Neural crest cell (in vitro differentiated cells): ENCODE data around the gene CNOT4. TPM values are rescaled to one million over a fixed set of nuclear protein-coding genes. Genes with fewer than 3 reads are reported as not detected.
"Not testable (repeated sequence)": the region's sequence is repeated elsewhere in the genome, so short reads cannot be mapped to it uniquely, and the experiment has no call there.

Source experiments
- DNase-seq: peaks from one replicate; pipeline ENCODE4 v3.0.0; 2021; ENCODE audit warnings: low read depth, mixed read lengths, low spot score
- H3K27ac Mint-ChIP-seq: one replicate; pipeline ENCODE4 v1.8.0; 2021; ENCODE audit warnings: mild to moderate bottlenecking, mixed read lengths; ENCODE audit not compliant: unreplicated experiment
- H3K27me3 Mint-ChIP-seq: 2 replicates; pipeline ENCODE4 v1.8.0; 2021; ENCODE audit warnings: low read depth, mild to moderate bottlenecking, mixed read lengths
- H3K36me3 Mint-ChIP-seq: 2 replicates; pipeline ENCODE4 v1.8.0; 2021; ENCODE audit warnings: low read depth, mild to moderate bottlenecking, mixed read lengths
- H3K4me1 Mint-ChIP-seq: 2 replicates; pipeline ENCODE4 v1.8.0; 2021; ENCODE audit warnings: mixed read lengths
- H3K4me3 Mint-ChIP-seq: one replicate; pipeline ENCODE4 v1.8.0; 2021; ENCODE audit warnings: mild to moderate bottlenecking, mixed read lengths
- H3K9me3 Mint-ChIP-seq: 2 replicates; pipeline ENCODE4 v1.8.0; 2021; ENCODE audit warnings: mixed read lengths
- CTCF ChIP-seq: fragments of 200-600 bp; sonication (generic); conservative IDR thresholded peaks from 2 replicates; pipeline ENCODE4 v1.5.0; 2021; ENCODE audit warnings: antibody characterized with exemption, mild to moderate bottlenecking
- total RNA-seq: library from RNA; stranded (reverse); gene quantifications from 2 replicates; pipeline ENCODE4 v1.2.1, GENCODE V29; 2021

CNOT4 gene
- total RNA-seq, 1 donor from 2014 or later = 31.1 TPM

GRCh38 chr7:135353832-135354231, 156.1 kb downstream of the CNOT4 start:
- TF ChIP-seq CTCF = no peak
- Mint-ChIP-seq H3K9me3 (no peaks in the 10 kb centered on the region), H3K27ac (no peak overlapping the region), H3K36me3 (no peaks in the 10 kb centered on the region), H3K4me1 (no peaks in the 10 kb centered on the region), H3K4me3 (no peak overlapping the region), H3K27me3 (peaks cover 2% of the 10 kb centered on the region)
- no peak for DNase-seq

GRCh38 chr7:135352285-135352684, 157.6 kb downstream of the CNOT4 start:
- TF ChIP-seq CTCF = no peak
- no peak for DNase-seq
- H3K4me3 Mint-ChIP-seq = no peak overlapping the region

GRCh38 chr7:135351070-135351469, 158.8 kb downstream of the CNOT4 start:
- not testable (repeated sequence) for H3K4me1 Mint-ChIP-seq, H3K27ac Mint-ChIP-seq, DNase-seq, H3K9me3 Mint-ChIP-seq, H3K27me3 Mint-ChIP-seq, H3K36me3 Mint-ChIP-seq, H3K4me3 Mint-ChIP-seq

More at GRCh38 chr7:135352285-135352684, 157.6 kb downstream of the CNOT4 start:
- Mint-ChIP-seq H3K36me3 (no peaks in the 10 kb centered on the region), H3K27me3 (peaks cover 2% of the 10 kb centered on the region), H3K9me3 (no peaks in the 10 kb centered on the region), H3K27ac (no peak overlapping the region), H3K4me1 (no peaks in the 10 kb centered on the region)

- Mint-ChIP-seq H3K27me3 (peaks cover 8% of the 10 kb centered on the region), H3K4me1 (no peaks in the 10 kb centered on the region), H3K36me3 (no peaks in the 10 kb centered on the region), H3K4me3 (no peak overlapping the region), H3K27ac (no peak overlapping the region), H3K9me3 (no peaks in the 10 kb centered on the region)
- no peak for DNase-seq
- no peak for TF ChIP-seq CTCF
Measured at GRCh38 chr7:135349746-135350145, 160.2 kb downstream of the CNOT4 start.

GRCh38 chr7:135348493-135348892, 161.4 kb downstream of the CNOT4 start:
- H3K27ac Mint-ChIP-seq = no peak overlapping the region
- H3K4me3 Mint-ChIP-seq = no peak overlapping the region
- TF ChIP-seq CTCF = no peak
- DNase-seq = no peak
- peaks cover 16% of the 10 kb centered on the region for H3K27me3 Mint-ChIP-seq
- H3K9me3 Mint-ChIP-seq = no peaks in the 10 kb centered on the region
- no peaks in the 10 kb centered on the region for H3K4me1 Mint-ChIP-seq
- H3K36me3 Mint-ChIP-seq = no peaks in the 10 kb centered on the region

GRCh38 chr7:135343361-135343760, 166.5 kb downstream of the CNOT4 start:
- TF ChIP-seq CTCF = no peak
- peaks cover 19% of the 10 kb centered on the region for H3K27me3 Mint-ChIP-seq
- no peaks in the 10 kb centered on the region for H3K4me1 Mint-ChIP-seq
- DNase-seq = no peak
- H3K27ac Mint-ChIP-seq = no peak overlapping the region
- H3K9me3 Mint-ChIP-seq = no peaks in the 10 kb centered on the region
- no peak overlapping the region for H3K4me3 Mint-ChIP-seq
- no peaks in the 10 kb centered on the region for H3K36me3 Mint-ChIP-seq
